OCI-LY1 (cell line): Measurements from ENCODE around the gene CACHD1.

ENCODE experiments used
- H2AFZ ChIP-seq: fragments of 200-600 bp; sonication (generic), shearing (Covaris generic); 2 replicates; pipeline ENCODE4 v1.6.0; 2014; ENCODE audit warnings: antibody characterized with exemption, mild to moderate bottlenecking, low read length
- H3F3A ChIP-seq: fragments of 200-600 bp; sonication (generic), shearing (Covaris generic); 2 replicates; pipeline ENCODE4 v1.6.0; 2014; ENCODE audit warnings: mild to moderate bottlenecking, antibody characterized with exemption, low read length, moderate library complexity; ENCODE audit not compliant: insufficient read depth
- H3K27ac ChIP-seq: fragments of 200-600 bp; sonication (generic); 2 replicates; pipeline ENCODE4 v1.5.1; 2014; ENCODE audit warnings: low read length, mixed run types, mild to moderate bottlenecking, low read depth; ENCODE audit not compliant: poor library complexity, severe bottlenecking
- H3K27me3 ChIP-seq: fragments of 200-600 bp; sonication (generic); 2 replicates; pipeline ENCODE4 v1.6.0; 2014; ENCODE audit warnings: antibody characterized with exemption, mild to moderate bottlenecking, low read length, moderate library complexity; ENCODE audit not compliant: insufficient read depth
- H3K36me3 ChIP-seq: fragments of 200-600 bp; sonication (generic); 2 replicates; pipeline ENCODE4 v1.6.1; 2014; ENCODE audit warnings: mild to moderate bottlenecking, antibody characterized with exemption, low read length, moderate library complexity, mixed read lengths; ENCODE audit not compliant: insufficient read depth
- H3K4me1 ChIP-seq: fragments of 200-600 bp; sonication (generic); 2 replicates; pipeline ENCODE4 v1.5.1; 2014; ENCODE audit warnings: mild to moderate bottlenecking, low read length, moderate library complexity; ENCODE audit not compliant: insufficient read depth, severe bottlenecking
- H3K4me2 ChIP-seq: fragments of 200-600 bp; sonication (generic), shearing (Covaris generic); 2 replicates; pipeline ENCODE4 v1.6.1; 2014; ENCODE audit warnings: low read length
- H3K4me3 ChIP-seq: fragments of 200-600 bp; sonication (generic); 2 replicates; pipeline ENCODE4 v1.5.1; 2014; ENCODE audit warnings: low read length, low read depth, mild to moderate bottlenecking, mixed read lengths; ENCODE audit not compliant: poor library complexity, severe bottlenecking
- H3K79me2 ChIP-seq: fragments of 200-600 bp; shearing (Covaris generic); 2 replicates; pipeline ENCODE4 v1.6.1; 2016; ENCODE audit warnings: mixed run types, low read length, mixed read lengths; ENCODE audit not compliant: insufficient read depth
- H3K9ac ChIP-seq: fragments of 200-600 bp; sonication (generic), shearing (Covaris generic); 2 replicates; pipeline ENCODE4 v1.6.1; 2014; ENCODE audit warnings: mild to moderate bottlenecking, low read length, mixed read lengths
- H3K9me2 ChIP-seq: fragments of 200-600 bp; sonication (generic), shearing (Covaris generic); 2 replicates; pipeline ENCODE4 v1.6.1; 2014; ENCODE audit warnings: low read depth, mild to moderate bottlenecking, low read length, mixed read lengths
- H3K9me3 ChIP-seq: fragments of 200-600 bp; shearing (Covaris generic); 2 replicates; pipeline ENCODE4 v1.6.1; 2014; ENCODE audit warnings: low read length, mixed read lengths
- H4K20me1 ChIP-seq: fragments of 200-600 bp; sonication (generic), shearing (Covaris generic); 2 replicates; pipeline ENCODE4 v1.6.0; 2016; ENCODE audit warnings: mild to moderate bottlenecking, low read length; ENCODE audit not compliant: insufficient read depth
- CTCF ChIP-seq: fragments of 200-600 bp; sonication (generic), shearing (Covaris generic); IDR thresholded peaks from 2 replicates; pipeline ENCODE4 v1.5.1; 2017; ENCODE audit warnings: mild to moderate bottlenecking, antibody characterized with exemption, low read length, moderate library complexity, mixed read lengths
- EZH2 ChIP-seq: fragments of 200-600 bp; sonication (generic), shearing (Covaris generic); IDR thresholded peaks from 2 replicates; pipeline ENCODE4 v1.8.0; 2017; ENCODE audit warnings: borderline replicate concordance, mixed run types, mild to moderate bottlenecking, antibody characterized with exemption, low read length, moderate library complexity, mixed read lengths

The CACHD1 gene

GRCh38 chr1:64427879-64428278 lies 42.0 kb upstream of the CACHD1 start:
- Histone ChIP-seq H3K4me3 (no peak overlapping the region), H4K20me1 (no peaks in the 10 kb centered on the region), H3K9me2 (no peaks in the 10 kb centered on the region), H2AFZ (no peak overlapping the region), H3K4me1 (no peaks in the 10 kb centered on the region), H3K9me3 (no peaks in the 10 kb centered on the region), H3F3A (no peaks in the 10 kb centered on the region), H3K36me3 (no peaks in the 10 kb centered on the region), H3K4me2 (no peak overlapping the region), H3K9ac (no peak overlapping the region), H3K27me3 (no peaks in the 10 kb centered on the region), H3K27ac (no peak overlapping the region), H3K79me2 (no peaks in the 10 kb centered on the region)
- TF ChIP-seq CTCF, result no peak
- TF ChIP-seq EZH2, result no peak

GRCh38 chr1:64433308-64433707 lies 36.6 kb upstream of the CACHD1 start:
- Histone ChIP-seq H3K9me3 (no peaks in the 10 kb centered on the region), H3K4me3 (no peak overlapping the region), H3K9ac (no peak overlapping the region), H3K36me3 (no peaks in the 10 kb centered on the region), H2AFZ (no peak overlapping the region), H3K4me2 (no peak overlapping the region), H3K27ac (no peak overlapping the region), H3F3A (no peaks in the 10 kb centered on the region), H4K20me1 (no peaks in the 10 kb centered on the region), H3K4me1 (no peaks in the 10 kb centered on the region), H3K9me2 (no peaks in the 10 kb centered on the region), H3K79me2 (no peaks in the 10 kb centered on the region), H3K27me3 (no peaks in the 10 kb centered on the region)
- TF ChIP-seq CTCF, result no peak
- no peak for TF ChIP-seq EZH2

- Histone ChIP-seq H3K9ac (no peak overlapping the region), H3K4me3 (no peak overlapping the region), H3K27ac (no peak overlapping the region), H3K27me3 (no peaks in the 10 kb centered on the region), H3K79me2 (no peaks in the 10 kb centered on the region), H3F3A (no peaks in the 10 kb centered on the region), H3K4me1 (no peaks in the 10 kb centered on the region), H3K9me2 (no peaks in the 10 kb centered on the region), H3K9me3 (no peaks in the 10 kb centered on the region), H3K4me2 (no peak overlapping the region), H2AFZ (no peak overlapping the region), H3K36me3 (no peaks in the 10 kb centered on the region), H4K20me1 (no peaks in the 10 kb centered on the region)
- TF ChIP-seq EZH2, result no peak
Observed at GRCh38 chr1:64433747-64434146, 36.2 kb upstream of the CACHD1 start.

GRCh38 chr1:64435000-64435399 lies 34.9 kb upstream of the CACHD1 start:
- H3K36me3 ChIP-seq, result no peaks in the 10 kb centered on the region
- no peaks in the 10 kb centered on the region for H3K79me2 ChIP-seq
- no peak overlapping the region for H3K4me2 ChIP-seq
- H3K4me1 ChIP-seq, result no peaks in the 10 kb centered on the region
- no peaks in the 10 kb centered on the region for H4K20me1 ChIP-seq
- H3K9me3 ChIP-seq, result no peaks in the 10 kb centered on the region
- no peaks in the 10 kb centered on the region for H3F3A ChIP-seq
- TF ChIP-seq EZH2 (no peak), CTCF (no peak)
- H3K27ac ChIP-seq, result no peak overlapping the region
- H3K27me3 ChIP-seq, result no peaks in the 10 kb centered on the region
- H3K4me3 ChIP-seq, result no peak overlapping the region
- H3K9ac ChIP-seq, result no peak overlapping the region
- no peaks in the 10 kb centered on the region for H3K9me2 ChIP-seq
- no peak overlapping the region for H2AFZ ChIP-seq
